GM10266 (cell line): ENCODE results near the gene ATP10A.
"Not testable (repeated sequence)": the region's sequence is repeated elsewhere in the genome, so short reads cannot be mapped to it uniquely, and the experiment has no call there.

Experiments used
- DNase-seq: peaks from one replicate; pipeline ENCODE4 v3.0.0; 2012; ENCODE audit errors: extremely low spot score
- CTCF ChIP-seq: IDR thresholded peaks from 2 replicates; pipeline ENCODE4 v1.5.1; 2012; ENCODE audit warnings: mild to moderate bottlenecking, low read depth; ENCODE audit not compliant: control insufficient read depth, insufficient read depth; ENCODE audit errors: missing control alignments

ATP10A gene

GRCh38 chr15:25883463-25884259, 20.5 kb upstream of the ATP10A start:
- no peak for TF ChIP-seq CTCF
- DNase-seq = no peak

GRCh38 chr15:25882466-25882865, 19.3 kb upstream of the ATP10A start:
- no peak for TF ChIP-seq CTCF
- no peak for DNase-seq

- not testable (repeated sequence) for DNase-seq
Measured at GRCh38 chr15:25880877-25881276, 17.8 kb upstream of the ATP10A start.

- DNase-seq = no peak
- no peak for TF ChIP-seq CTCF
Measured at GRCh38 chr15:25880411-25880810, 17.3 kb upstream of the ATP10A start.

- no peak for DNase-seq
- TF ChIP-seq CTCF = no peak
Measured at GRCh38 chr15:25879438-25879837, 16.3 kb upstream of the ATP10A start.

GRCh38 chr15:25877681-25878080, 14.6 kb upstream of the ATP10A start:
- TF ChIP-seq CTCF = no peak
- DNase-seq = no peak

- DNase-seq = no peak
- no peak for TF ChIP-seq CTCF
Measured at GRCh38 chr15:25876231-25877140, 13.4 kb upstream of the ATP10A start.
